Stimulated activated CD8-positive, alpha-beta memory T cell treated with anti-CD3 and anti-CD28 coated beads, Interleukin-12 subunit alpha, Interleukin-12 subunit beta, amount 100 ng/mL, for 24 hours (primary cell): ENCODE measurements around the gene ZNF335.

Source experiments
- DNase-seq: peaks from one replicate; pipeline ENCODE4 v3.0.0-alpha.2; 2020; ENCODE audit errors: extremely low read depth

Gene ZNF335, protein sequence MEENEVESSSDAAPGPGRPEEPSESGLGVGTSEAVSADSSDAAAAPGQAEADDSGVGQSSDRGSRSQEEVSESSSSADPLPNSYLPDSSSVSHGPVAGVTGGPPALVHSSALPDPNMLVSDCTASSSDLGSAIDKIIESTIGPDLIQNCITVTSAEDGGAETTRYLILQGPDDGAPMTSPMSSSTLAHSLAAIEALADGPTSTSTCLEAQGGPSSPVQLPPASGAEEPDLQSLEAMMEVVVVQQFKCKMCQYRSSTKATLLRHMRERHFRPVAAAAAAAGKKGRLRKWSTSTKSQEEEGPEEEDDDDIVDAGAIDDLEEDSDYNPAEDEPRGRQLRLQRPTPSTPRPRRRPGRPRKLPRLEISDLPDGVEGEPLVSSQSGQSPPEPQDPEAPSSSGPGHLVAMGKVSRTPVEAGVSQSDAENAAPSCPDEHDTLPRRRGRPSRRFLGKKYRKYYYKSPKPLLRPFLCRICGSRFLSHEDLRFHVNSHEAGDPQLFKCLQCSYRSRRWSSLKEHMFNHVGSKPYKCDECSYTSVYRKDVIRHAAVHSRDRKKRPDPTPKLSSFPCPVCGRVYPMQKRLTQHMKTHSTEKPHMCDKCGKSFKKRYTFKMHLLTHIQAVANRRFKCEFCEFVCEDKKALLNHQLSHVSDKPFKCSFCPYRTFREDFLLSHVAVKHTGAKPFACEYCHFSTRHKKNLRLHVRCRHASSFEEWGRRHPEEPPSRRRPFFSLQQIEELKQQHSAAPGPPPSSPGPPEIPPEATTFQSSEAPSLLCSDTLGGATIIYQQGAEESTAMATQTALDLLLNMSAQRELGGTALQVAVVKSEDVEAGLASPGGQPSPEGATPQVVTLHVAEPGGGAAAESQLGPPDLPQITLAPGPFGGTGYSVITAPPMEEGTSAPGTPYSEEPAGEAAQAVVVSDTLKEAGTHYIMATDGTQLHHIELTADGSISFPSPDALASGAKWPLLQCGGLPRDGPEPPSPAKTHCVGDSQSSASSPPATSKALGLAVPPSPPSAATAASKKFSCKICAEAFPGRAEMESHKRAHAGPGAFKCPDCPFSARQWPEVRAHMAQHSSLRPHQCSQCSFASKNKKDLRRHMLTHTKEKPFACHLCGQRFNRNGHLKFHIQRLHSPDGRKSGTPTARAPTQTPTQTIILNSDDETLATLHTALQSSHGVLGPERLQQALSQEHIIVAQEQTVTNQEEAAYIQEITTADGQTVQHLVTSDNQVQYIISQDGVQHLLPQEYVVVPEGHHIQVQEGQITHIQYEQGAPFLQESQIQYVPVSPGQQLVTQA (N-terminal part only)

DNA sequence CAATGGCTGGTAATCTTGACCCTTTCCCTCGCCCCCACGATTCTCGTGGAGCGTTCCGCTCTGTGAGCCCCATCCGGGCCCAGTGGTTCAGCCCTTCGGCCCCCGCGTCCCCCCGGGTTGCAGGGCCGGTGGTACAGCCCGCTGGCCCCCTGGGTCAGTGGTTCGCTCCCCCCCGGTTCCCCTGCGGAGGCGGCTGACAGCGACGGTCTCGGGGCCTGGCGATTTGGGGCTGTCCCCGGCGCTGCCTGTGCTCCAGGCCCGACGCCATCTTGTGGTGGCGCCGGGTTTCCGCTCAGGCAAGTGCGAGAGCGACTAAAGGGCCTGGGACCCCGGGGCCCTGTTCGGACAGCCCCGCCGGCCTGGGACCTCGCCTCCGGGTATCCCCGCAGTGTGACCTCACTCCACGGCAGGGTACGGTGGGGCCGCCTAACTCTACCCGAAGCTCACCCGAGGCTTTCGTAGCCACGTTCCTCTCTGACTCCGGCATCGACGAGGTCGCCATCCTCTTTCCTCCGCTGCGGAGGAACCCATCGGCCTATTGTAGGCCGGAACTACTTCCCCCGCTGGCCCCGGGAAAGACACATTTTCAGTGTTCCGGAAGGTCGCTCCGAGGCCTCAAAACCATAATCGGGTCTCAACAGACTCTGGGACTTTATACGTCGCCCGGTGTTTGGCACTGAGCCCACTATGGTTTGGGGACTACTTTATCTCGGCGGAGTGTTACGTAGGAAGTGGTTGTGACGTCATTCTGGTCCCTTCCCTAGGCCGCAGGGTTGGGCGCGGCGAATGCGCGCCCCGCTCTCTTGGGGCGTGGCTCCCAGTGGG, at the start of gene ZNF335:
Gene ZNF335, minus strand, starts transcription at position 529 of the 825 bp plus-strand sequence. CDS start 793 bp downstream, outside the sequence.
- DNase-seq = peak; percentile 85

DNA sequence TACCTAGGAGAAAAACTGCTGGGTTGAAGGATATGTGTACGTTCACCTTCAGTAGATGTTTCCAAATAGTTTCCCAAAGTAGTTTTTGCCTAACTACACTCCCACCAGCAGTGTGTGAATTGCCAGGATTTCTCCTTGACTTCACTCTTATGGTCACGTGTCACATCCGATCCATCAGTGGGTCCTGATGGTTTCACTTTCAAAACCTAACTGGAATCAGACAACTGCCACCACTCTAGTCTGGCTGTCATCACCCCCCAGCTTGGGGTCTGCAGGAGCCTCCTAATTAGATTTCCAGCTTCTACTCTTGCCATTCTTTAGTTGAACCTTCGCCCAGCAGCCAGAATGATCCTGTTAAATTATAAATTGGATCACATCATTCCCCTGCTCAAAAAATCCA, 48.6 kb upstream of the ZNF335 start:
- no peak for DNase-seq

DNA sequence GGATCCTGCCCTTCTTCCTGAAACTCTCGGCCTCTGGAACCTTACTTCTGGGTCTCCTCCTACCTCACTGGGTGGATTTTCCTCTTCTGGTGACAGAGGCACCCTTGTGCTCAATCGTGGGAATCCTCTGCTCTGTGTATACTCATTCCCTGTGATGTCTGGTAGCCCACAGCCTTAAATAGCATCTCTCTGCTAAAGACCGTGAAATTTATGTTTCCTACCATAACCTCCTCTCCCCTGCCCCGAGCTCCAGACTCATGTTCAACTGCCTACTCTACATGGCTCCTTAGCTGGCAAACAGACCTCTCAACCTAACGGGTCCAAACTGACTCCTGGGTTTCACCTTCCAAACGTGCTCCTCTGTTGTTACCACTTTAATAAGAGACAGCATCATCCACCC, 46.6 kb upstream of the ZNF335 start:
- no peak for DNase-seq

DNA sequence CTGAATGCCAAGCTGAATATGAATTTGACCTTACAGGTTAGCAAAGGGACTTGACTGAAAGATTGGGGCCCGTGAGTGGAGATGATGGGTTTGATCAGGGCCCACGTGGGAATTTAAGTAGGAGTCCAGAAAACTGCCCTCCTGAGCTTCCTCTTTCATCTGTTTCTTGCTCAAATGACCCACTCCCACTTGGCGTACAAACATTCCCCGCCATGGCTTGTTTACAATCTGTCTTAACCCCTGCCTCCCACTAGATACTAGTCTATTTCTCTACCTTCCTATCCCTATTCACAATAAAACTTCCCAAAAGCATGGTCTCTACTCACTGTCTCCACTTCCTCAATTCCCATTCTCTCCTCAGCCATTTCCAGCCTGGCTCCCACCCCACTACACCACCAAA, 46.1 kb upstream of the ZNF335 start:
- no peak for DNase-seq

DNA sequence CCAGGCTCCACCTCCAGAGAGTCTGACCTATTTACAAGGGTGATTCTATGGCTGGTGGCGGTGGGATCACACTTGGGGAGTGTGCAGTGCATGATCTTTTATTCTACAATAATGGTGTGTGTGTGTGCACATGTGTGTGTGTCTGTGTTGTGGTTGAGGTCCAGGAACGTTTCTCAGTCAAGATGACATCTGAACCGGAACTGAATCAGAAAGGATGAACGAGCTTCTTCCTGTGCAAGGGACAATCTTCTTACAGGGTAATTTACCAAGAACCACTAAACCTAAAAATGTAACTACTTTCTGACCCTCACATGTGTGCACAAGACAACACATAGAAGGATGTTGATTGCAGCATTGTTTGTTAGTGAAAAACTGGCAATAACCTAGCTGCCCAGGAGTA, 45.3 kb upstream of the ZNF335 start:
- no peak for DNase-seq

DNA sequence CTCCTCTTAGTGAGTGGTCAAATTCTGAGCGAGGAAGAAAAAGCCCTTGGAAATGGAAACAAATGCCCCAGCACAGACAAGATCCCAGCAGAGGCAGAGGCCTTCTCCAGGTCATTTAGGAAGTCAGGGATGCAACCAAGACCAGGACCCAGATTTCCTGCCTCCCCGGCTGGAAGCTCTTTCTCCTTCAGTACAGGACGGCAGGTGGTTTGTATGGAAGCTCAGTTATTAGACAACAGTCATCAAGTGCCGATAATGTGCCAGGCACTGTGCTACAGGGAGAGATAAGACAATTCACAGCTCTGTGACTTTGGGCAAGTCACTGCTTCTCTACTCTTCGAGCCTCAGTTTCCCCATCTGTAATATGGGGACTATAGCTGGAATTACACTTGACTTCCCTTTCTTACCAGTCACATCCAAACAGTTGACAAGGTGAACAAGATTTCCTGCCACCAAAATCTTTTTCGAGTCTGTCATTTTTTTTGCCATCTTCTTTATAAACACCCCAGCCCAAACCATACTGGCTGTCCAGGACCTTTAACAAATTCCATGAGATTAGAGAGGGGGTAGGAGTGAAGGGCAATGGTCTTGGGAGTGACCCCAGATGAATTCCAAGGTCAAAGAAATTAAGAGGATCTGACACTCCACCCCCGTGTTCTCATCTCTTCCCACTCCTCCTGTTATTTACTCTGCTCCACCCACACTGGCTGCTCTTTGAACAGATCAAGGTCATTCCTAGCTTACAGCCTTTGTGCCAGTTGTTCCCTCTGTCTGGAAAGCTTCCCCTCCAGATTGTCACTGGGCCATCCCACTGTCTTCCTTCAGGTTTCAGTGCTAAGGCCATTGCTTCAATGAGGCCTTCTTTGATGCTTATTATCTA, 42.8 kb upstream of the ZNF335 start:
- DNase-seq = no peak

DNA sequence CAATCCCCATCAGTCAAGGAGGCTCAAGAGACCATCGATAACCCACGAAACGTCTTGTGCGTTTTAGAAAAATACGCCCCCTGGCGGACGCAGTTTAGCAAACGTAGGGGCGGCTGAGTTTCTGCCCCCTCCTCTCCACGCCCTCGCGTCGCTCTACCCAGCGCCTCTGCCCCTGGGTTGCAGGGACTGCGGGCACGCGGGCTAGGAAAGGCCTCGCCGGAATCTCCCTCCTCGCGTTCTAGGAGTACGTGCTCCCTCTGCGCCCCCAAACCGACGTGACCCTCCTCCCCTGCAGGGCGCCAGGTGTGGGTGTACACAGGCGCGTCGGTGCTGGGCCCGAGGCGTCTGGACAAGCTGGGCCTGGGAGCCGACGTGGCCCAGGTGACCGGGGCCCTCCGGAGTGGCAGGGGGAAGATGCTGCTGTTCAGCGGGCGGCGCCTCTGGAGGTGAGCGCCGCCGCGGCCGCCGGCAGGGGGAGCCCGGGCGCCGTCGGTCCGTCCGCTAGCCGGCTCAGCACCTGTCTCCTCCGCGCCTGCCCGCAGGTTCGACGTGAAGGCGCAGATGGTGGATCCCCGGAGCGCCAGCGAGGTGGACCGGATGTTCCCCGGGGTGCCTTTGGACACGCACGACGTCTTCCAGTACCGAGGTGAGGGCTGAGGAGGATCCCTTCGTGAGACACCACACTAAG, 42.0 kb upstream of the ZNF335 start:
- DNase-seq = no peak

DNA sequence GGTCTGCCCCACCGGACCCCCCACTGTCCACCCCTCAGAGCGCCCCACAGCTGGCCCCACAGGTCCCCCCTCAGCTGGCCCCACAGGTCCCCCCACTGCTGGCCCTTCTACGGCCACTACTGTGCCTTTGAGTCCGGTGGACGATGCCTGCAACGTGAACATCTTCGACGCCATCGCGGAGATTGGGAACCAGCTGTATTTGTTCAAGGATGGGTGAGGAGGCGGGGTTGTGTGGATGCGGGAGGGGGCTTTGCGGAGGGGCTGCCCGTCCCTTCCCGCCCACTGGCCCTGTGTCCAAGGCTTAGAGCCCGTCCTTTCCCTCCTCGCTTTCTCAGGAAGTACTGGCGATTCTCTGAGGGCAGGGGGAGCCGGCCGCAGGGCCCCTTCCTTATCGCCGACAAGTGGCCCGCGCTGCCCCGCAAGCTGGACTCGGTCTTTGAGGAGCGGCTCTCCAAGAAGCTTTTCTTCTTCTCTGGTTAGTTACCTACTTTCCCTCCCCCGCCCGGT, 41.4 kb upstream of the ZNF335 start:
- DNase-seq = no peak

DNA sequence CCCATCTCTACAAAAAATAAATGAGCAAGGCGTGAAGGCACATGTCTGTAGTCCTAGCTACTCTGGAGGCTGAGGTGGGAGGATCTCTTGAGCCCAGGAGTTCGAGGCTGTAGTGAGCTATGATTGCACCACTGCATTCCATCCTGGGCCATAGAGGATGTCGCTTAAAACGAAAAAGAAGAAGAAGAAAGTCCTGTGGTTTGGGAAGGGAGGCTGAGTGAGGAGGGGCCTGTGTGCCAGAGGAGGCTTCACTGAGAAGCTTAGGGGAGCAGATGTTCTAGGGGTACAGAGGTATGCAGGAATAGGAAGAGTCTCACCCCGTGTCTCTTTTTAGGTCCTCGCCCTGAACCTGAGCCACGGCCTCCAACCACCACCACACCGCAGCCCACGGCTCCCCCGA, 40.9 kb upstream of the ZNF335 start:
- DNase-seq = no peak

DNA sequence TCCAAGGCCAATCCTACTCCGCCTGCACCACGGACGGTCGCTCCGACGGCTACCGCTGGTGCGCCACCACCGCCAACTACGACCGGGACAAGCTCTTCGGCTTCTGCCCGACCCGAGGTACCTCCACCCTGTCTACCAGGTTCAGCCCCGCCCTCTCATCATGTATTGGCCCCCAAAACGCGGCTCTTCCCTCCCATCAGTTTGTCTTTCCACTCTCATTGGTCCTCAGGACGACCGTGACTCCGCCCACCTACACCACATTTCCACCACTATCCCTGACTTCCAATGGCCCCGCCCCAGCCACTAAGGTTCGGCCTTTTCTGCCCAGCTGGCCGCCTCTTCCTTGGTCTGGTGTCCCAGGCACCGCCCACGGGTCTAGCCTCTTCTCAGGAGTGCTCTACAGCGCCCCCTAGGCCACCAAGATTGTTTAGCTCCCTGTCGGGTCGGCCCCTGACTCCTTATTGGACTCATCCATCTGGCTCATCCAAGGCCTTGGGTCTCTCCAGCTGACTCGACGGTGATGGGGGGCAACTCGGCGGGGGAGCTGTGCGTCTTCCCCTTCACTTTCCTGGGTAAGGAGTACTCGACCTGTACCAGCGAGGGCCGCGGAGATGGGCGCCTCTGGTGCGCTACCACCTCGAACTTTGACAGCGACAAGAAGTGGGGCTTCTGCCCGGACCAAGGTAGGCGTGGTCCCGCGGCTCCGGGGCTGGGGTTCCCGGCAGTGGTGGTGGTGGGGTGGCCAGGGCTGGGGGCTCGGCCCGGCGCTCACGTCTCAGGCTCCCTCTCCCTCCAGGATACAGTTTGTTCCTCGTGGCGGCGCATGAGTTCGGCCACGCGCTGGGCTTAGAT, 39.9 kb upstream of the ZNF335 start:
- no peak for DNase-seq

DNA sequence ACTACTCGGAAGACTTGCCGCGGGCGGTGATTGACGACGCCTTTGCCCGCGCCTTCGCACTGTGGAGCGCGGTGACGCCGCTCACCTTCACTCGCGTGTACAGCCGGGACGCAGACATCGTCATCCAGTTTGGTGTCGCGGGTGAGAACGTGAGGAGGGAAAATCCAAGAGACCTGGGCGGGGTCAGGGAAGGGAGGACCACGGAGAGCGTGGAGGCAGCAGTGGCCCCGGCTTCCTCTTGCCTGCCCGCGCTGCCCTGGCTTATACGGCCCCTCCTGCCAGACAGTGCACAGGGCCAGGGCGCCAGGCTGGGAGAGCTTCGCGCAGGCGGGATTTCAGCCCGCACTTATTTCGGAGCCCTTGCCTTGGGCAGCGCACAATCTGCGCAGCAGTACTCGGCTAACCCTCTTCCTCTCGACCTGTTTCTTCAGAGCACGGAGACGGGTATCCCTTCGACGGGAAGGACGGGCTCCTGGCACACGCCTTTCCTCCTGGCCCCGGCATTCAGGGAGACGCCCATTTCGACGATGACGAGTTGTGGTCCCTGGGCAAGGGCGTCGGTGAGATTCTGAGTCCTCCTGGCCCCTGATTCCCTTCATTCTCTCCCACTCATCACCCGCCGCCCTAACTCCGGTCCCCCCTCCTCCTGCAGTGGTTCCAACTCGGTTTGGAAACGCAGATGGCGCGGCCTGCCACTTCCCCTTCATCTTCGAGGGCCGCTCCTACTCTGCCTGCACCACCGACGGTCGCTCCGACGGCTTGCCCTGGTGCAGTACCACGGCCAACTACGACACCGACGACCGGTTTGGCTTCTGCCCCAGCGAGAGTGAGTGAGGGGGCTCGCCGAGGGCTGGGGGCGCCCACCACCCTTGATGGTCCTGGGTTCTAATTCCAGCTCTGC, 38.7 kb upstream of the ZNF335 start:
- DNase-seq = no peak

DNA sequence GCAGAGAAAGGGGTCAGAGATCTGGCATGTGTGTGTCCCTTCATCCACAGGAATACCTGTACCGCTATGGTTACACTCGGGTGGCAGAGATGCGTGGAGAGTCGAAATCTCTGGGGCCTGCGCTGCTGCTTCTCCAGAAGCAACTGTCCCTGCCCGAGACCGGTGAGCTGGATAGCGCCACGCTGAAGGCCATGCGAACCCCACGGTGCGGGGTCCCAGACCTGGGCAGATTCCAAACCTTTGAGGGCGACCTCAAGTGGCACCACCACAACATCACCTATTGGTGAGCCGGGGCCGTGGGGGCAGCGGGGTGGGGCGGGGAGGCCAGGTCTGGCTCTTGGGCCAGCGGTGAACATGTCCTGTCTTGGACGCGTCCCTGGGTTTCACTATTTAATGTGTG, 37.8 kb upstream of the ZNF335 start:
- no peak for DNase-seq

DNA sequence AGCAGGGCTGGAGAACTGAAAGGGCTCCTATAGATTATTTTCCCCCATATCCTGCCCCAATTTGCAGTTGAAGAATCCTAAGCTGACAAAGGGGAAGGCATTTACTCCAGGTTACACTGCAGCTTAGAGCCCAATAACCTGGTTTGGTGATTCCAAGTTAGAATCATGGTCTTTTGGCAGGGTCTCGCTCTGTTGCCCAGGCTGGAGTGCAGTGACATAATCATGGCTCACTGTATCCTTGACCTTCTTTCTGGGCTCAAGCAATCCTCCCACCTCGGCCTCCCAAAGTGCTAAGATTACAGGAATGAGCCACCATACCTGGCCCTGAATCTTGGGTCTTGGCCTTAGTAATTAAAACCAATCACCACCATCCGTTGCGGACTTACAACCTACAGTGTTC, 35.7 kb upstream of the ZNF335 start:
- no peak for DNase-seq

DNA sequence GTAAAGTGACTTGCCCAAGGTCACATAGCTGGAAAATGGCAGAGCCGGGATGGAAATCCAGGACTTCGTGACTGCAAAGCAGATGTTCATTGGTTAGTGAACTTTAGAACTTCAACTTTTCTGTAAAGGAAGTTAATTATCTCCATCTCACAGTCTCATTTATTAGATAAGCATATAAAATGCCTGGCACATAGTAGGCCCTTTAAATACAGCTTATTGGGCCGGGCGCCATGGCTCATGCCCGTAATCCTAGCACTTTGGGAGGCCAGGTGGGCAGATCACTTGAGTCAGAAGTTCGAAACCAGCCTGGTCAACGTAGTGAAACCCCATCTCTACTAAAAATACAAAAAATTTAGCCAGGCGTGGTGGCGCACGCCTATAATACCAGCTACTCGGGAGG, 35.0 kb upstream of the ZNF335 start:
- DNase-seq = no peak

DNA sequence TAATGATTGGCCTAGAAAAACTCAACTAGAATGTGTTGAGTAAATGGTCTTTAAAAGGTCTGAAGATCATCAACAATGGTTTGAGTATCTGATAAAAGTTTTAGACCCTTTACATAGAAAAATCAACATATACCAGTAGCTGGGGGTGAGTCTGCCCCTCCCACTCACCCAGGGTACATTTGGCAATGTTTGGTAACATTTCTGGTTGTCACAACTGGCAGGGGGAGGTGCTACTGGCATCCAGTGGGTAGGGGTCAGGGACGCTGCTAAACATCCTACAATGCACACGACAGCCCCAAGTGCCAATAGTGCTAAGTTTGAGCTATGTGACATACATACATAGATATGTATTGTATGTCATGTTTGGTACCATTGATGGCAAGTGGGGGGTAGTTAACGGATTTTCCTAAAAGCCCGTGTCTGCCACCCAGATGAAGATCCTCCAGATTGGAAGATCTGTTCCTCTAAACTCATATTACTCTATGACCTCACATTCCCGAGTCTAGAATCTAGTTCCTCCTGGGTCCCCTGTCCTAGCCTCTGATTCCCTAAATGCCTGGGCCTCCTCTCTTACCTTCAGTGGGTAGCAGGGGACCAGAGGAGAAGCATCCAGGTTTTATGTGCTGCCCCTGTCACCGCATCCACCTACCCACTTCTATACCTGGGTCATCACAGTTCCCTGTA, 34.2 kb upstream of the ZNF335 start:
- DNase-seq = no peak

DNA sequence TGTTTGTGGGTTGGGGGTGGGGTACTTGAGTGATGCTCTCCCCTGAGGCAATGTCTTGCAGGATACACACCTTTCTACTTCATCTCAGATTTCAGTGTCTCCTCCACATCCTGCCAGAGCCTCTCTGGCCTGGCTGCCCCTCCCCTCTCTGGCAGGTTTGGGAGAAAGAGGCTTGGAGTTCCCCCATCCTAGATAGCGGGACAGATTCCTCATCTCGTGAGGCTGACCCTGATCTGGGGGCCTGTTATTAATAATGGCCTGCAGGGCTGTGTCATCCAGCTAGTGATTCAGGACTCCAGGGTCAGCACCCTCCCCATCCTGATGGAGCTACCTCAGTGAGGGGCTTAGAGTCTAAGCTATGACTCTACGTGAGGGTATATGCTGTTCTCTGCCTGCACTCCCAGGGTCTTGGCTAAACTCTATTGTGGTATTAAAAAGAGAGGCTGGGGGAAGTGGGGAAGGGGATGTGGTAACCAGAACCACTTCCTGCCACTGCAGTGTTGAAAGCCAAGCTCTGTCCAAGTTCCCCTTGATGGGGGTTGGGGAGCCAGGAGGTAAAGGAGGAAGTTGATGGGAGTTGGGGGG, 33.0 kb upstream of the ZNF335 start:
- DNase-seq = no peak
